GM21381 (cell line): ENCODE results near the gene SUSD1.

ENCODE experiments used
- ATAC-seq: cut with Tn5 transposase; IDR thresholded peaks from one replicate; pipeline ENCODE4 v1.9.1; 2021; ENCODE audit warnings: mild to moderate bottlenecking, moderate library complexity; ENCODE audit not compliant: unreplicated experiment

The SUSD1 gene

DNA sequence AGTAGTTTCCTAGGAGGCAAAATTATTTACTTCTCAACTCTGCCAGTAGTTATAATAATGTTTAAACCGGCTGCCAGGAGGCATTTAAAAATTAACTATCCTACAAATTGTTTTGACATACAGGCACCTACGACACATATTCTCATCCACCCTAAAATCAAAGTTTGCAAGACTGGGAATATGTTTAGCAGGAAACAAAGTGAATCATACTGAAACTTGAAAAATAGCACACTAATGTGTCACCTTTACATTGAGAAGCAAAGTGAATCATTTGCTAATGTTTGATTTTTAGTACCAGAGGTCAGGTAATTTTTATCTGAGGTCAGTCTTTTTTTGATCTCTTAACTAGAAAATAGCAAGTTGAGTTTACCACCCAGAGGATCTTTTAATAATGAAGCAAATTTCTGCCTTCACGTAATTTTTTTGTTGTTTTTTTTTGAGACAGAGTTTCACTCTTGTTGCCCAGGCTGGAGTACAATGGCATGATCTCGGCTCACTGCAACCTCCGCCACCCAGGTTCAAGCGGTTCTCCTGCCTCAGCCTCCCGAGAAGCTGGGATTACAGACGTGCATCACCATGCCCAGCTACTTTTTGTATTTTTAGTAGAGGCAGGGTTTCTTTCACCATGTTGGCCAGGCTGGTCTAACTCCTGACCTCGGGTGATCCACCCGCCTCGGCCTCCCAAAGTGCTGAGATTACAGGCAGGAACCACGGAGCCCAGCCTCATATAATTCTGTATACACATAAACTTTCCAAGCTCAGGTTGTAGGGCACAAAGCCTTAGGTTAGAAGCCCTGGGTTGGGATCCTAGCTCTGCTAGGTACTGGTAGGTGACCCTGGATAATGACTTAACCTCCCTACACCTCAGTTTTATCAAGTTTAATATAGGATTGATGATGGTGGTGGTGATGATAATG, 154.2 kb downstream of the SUSD1 start:
- ATAC-seq, result peak; percentile 65

DNA sequence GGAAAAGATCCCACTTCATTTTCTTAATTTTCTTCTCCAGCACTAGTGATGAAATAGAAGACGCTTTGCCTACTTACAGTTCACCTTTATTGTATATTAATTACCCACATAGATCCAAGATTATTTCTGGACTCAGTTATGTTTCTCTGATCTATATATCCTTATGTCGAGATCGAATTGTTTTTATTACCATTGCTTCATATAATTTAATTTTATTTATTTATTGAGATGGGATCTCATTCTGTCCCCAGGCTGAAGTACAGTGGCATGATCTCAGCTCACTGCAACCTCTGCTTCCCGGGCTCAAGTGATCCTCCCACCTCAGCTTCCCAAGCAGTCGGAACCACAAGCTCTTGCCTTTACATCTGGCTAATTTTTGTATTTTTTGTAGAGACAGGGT, 157.2 kb downstream of the SUSD1 start:
- no peak for ATAC-seq

DNA sequence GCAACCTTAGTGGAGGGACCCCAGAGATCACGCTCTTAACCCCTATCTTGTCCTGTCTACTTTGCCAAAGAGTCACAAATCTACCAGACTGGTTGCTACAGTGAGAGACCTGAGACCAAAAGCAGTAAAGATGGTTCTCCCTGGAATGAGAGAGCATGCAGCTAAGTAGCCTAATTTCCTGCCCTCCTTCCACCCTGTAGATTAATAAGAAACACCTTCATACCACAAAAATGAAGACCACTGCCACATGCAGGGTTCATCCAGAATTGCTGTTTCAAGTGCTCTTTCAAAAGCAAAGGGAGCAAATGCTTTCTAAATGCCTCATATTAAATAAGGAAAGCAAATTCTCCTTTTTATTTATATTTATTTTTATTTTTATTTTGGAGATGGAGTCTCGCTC, 159.4 kb downstream of the SUSD1 start:
- ATAC-seq, result no peak

DNA sequence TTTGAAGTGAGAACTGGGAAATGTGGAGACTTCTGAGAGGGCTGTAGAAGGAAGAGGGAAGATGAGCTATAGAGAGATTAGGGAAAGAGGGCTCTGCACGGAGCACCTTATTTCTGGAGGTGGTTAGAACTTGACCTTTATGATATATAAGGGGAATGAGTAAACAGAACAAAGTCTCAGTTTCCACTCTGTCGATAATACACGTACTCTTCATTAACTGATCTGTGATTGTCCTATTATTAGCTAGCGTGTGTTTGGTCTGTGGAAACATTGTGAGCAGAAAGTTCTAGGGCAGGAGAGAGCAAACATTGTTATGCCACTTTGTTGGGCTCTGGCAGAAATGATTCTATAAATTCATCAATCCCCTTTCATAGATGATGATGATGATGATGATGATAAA, 159.9 kb downstream of the SUSD1 start:
- no peak for ATAC-seq

DNA sequence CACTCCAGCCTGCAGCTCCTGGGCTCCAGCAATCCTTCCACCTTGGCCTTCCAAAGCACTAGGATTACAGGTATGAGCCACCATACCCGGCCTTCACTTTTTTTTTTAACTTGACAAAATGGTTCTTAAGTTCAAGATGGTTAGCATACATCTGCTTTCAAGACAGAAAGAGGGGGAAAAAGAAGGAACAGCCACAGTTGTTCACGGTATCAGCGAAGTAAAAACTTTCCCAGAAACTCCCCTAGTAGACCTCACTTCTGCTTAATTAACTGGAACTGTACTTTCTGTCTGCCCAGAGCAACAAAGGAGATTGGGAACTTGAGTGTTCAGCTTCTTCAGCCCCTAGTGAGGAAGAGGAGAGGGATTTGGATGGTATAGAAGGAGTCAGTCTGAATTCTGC, 161.8 kb downstream of the SUSD1 start:
- ATAC-seq, result no peak

DNA sequence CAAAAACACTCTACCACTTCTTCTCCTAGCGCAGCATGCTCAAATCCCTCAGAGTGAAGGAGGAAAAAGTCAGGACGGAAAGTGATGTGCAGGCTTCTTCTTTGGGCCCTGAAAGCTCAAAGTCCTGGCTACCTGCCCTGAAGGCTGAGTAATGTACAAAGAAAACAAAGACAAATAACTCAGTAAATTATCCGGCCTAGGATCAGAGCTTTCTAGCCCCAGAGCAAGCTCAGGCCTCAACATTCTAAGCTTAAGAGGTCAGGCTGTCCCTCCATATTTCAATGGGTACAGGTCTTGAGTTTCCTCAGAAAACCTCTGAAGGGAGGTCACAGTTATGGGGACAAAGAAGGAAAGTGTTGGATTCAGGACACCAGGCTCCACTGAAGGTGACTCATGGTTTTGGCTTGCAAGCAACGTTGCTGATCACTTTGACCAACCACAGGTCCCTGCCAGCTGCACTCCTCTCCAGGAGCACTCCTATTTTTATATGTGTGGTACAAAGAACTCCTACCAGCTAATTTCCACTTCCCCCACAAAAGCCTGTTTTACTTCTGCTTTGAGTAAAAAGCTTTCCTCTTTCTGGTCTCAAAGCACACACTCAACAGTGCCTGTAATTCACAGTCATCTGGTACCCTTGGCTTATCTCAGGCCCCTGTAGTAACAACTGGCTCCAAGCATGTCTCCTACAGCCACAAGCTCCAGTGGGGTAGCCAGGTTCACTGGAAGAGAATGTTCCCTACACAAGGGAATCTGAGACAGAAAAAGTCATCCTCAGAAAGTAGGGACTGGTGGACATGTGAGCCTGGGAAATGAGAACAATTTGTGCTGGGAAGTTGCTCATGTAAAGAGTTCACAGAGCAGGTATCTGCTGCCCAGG, 162.8 kb downstream of the SUSD1 start:
- ATAC-seq, result peak; percentile 78

DNA sequence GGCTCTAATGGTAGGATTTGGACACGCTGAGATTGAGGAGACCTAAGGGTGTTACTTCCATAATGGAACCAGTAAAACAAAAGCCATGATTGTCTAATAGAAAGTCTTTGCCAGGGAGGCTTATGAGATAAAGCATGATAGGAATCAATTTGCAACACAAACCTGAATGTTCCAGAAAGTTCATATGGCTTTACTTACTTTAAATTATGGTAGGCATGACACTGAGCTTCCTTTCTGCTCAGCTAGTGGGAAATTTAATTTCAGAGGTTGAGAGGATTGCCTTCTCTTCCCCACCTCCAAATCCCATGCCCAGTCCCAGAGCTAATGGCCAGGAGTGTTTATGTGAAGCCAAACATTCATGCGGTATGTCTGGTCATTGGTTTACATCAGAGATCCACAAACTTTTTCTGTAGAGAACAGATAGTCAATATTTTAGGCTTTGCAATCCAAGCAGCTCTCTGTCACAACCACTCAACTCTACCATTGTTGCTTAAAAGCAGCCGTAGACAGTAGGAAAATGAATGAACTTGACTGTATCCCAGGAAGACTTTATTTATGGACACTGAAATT, 164.0 kb downstream of the SUSD1 start:
- no peak for ATAC-seq

DNA sequence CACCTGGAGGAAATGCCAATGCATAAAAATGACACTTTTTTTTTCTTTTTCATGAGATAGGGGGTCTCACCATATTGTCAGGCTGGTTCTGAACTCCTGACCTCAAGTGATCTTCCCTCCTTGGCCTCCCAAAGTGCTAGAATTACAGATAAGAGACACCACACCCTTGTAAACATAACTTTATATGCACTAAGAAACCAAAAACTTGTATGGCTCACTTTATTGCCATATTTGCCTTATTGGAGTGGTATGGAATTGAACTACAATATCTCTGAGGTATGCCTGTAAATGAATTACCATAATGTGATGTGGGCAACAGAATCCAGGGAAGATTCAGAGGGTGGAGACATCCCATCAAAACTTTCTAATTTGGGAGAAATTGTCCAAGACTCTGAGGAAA, 164.6 kb downstream of the SUSD1 start:
- ATAC-seq, result no peak

DNA sequence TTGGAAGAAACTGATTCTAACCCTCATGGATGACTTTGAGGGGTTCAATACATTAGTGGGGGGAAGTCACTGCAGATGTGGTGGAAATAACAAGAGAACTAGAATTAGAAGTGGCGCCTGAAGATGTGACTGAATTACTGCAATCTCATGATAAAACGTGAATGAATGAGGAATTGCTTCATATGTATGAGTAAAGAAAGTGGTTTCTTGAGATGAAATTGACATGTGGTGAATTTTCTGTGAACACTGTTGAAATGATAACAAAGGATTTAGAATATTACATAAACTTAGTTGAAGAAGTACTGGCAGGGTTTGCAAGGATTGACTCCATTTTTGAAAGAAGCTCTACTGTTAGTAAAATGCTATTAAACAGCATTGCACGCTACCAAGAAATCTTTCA, 165.4 kb downstream of the SUSD1 start:
- no peak for ATAC-seq

DNA sequence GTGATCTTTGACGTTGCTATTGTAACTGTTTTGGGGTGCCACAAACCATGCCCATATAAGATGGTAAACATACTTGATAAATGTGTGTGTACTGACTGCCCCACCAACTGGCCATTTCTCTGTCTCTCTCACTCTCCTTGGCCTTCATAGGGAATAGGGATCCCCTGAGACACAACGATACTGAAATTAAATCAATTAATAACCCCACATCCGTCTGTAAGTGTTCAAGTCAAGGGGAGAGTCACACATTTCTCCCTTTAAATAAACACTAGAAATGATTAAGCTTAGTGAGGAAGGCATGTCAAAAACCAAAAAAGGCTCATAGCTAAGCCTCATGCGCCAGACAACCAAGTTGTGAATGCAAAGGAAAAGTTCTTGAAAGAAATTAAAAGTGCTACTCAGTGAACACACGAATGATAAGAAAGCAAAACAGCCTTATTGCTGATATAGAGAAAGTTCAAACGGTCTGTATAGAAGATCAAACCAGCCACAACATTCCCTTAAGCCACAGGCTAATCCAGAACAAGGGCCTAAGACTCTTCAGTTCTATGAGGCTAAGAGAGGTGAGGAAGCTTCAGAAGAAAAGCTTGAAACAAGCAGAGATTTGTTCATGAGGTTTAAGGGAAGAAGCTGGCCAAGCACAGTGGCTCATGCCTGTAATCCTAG, 167.4 kb downstream of the SUSD1 start:
- ATAC-seq, result peak; percentile 35

DNA sequence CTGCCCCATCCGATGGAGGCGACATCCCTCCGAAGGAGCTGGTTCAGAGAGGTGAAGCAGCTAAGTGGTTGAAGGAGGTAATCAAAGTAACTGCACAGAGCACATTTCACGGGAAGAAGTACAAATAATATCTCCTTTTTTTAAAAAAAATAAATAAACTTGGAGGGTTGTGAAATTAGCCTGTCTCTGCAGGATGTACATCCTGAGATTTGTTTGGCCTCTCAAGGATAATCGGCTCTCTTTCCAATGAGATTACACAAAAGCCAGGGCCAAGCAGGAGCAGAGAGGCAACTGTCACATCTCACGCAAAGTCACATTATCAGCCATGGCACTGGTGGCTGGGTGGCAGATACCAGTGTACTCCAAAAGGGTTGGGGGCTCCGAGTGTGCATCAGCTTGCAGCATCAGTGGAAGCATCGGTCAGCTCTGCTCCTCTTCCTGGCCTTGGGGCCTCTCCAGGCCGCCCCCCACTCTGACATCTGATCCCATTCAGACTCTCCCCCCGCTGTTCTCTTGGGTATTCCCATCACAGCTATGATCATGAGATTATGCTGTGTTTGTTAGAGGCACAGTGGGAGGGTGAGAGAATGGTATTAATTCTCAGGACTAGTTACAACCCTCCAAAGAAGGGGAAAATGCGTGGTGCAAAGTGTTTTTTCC, 168.6 kb downstream of the SUSD1 start:
- ATAC-seq, result no peak

DNA sequence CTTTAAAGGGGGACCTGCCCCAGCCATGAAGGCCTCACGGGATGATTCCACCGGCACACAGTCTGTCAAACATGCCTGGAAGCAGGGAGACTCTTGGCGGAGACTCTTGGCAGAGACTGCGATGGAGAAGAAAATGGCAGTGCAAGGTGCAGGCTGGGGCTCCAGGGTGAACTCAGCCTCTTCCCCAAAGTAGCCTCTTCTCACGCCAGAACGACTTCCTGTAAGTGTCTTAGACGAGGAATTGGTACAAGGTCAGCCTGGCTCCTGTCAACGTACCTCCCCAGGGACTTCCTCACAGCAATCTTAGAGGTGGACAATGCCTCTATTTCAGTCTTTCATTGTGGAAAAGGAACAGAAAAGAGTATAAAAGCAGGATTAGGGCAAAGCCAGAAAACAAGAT, 169.2 kb downstream of the SUSD1 start:
- no peak for ATAC-seq

DNA sequence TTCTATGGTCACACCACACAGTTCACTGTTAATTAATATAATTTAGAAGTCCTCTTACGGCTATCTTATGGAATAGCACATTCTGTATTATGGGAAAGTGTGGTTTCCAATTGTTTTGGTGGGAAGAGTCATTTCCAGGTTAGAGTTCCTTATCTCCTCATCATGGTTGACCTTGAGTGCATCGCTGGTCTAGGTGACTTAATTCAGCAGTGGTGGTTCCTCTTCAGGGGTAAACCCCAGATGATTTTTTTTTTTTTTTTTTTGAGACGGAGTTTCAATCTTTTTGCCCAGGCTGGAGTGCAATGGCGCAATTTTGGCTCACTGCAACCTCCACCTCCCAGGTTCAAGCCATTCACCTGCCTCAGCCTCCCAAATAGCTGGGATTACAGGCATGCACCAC, 171.6 kb downstream of the SUSD1 start:
- no peak for ATAC-seq

DNA sequence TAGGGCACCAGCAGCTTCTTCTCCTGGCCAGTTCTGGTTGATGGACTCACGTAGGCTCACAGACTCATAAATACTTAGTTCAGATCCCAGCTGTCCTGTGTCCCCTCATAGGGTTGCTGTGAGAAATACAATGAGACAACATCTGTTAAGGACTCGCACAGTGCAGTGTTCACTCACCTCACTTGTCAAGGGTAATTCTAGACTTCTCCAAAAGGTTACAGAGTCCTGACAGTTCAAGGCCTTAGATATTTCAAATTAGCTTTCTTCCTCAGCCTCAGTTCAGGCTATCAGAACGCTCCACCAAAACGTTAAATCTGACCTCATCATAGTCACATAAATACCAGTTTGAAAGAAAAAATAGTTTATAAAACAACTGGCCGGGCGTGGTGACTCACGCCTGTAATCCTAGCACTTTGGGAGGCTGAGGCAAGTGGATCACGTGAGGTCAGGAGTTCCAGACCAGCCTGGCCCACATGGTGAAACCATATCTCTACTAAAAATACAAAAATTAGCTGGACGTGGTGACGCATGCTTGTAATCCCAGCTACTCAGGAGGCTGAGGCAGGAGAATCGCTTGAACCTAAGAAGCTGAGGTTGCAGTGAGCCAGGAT, 172.1 kb downstream of the SUSD1 start:
- ATAC-seq, result no peak

DNA sequence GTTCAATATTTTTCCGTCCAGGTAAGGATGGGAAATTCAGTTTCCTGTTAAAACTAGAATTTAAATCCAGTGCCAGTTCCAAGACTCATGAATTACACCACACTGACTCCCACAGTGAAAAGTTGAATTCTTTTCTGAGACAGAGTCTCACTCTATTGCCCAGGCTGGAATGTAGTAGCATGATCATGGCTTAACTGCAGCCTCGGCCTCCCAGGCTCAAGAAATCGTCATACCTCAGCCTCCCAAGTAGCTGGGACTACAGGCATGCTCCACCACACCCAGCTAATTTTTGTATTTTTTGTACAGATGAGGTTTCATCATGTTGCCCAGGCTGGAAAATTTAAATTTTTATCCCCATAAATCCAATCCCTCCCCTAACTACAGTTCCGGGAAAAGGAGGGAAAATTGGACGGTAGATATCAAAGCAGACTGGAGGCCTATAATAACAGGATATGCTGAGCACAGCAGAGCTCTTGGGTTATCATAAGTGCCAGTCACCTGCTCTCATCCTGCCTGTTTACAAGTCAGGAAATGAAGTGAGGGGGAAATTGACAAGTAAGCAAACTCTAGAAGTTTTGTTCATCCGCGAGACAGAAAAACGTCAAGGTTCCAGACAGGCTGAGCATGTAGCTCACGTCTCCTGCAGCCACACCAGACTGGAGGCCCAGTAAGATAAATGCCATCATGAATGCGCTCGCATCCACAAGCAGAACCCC, 172.8 kb downstream of the SUSD1 start:
- ATAC-seq, result no peak

DNA sequence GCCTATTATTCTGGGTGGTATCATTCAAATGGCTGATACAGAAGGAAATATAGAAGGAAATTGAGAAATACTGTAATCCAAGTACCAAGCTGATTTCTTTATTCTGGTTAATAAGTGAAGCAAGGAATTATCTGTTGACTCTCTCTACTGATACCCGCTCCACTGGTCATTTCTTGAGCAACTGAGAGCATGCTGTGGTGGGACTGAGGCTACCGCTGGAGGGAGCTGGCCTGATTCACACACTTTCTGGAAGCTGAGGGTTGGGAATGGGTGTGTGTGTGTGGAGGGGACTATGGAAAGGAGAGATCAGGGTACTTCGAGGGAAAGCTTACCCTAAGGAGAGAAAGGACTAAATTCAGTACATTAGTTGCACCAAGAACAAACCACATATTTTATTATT, 174.4 kb downstream of the SUSD1 start:
- ATAC-seq, result no peak

DNA sequence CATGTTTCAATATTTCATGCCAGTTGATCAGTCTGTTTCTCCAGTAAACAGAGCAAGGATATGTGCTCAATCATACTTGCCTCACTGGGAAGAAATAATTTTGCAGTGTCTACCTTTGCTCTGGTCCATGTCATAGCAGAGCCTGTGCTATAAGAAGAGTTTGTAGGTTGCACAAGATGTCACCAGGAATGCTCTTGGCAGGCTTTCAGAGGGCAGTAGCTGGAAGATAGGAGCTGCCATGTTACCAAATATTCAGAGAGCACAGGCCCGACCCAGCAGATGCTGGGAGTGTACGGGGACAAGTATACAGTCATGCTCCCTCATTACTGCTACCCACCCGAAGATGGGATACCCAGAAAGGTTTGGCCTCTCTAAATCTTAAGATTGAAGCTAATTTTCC, 175.8 kb downstream of the SUSD1 start:
- ATAC-seq, result no peak

DNA sequence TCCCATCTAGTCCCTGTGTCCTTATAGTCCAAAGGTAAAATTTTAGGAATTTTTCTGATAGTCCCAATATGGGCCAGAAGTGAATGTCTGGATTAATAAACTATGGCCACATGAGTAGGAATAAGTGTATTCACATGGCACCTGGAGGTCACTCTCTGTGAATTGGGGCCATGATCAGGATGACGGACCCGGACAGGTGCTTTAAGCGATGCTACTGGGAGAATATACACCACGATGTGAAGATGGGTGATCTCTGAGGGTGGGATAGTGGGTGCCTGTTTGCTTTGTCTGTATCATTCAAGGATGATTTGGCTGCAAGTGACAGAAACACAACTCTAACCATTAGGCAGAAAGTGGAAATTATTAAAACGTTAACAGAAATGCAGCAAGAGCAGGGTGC, 177.3 kb downstream of the SUSD1 start:
- no peak for ATAC-seq

DNA sequence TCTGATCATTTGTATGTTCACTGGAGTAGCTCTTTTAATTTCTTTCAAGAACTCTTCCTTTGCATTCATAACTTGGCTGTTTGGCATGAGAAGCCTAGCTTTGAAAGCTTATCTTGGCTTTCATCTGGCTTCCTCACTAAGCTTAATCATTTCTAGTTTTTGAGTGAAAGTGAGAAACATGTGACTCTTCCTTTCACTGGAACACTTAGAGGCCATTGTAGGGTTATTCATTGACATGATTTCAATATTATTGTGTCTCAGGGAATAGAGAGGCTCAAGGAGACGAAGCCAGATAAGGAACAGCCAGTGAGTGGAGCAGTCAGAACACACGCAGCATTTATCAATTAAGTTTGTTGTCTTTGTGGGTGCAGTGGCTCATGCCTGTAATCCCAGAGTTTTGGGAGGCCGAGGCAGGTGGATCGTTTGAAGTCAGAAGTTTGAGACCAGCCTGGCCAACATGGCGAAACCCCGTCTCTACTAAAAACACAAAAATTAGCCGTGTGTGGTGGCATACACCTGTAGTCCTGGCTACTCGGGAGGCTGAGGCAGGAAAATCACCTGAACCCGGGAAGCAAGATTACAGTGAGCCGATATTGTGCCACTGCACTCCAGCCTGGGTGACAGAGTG, 180.2 kb downstream of the SUSD1 start:
- ATAC-seq, result peak; percentile 54
